PC-9 (cell line): Measurements from ENCODE around the gene ARHGAP18.

Experiments used
- EZH2 ChIP-seq: fragments of 200-600 bp; sonication (generic); IDR thresholded peaks from 2 replicates; pipeline ENCODE4 v1.8.0; 2017; ENCODE audit warnings: antibody characterized with exemption, low read depth
- TF ChIP-seq, protein P1 (sequence below): fragments of 200-600 bp; sonication (generic); conservative IDR thresholded peaks from 2 replicates; pipeline ENCODE4 v1.6.1; 2017; ENCODE audit warnings: mixed run types, antibody characterized with exemption, mild to moderate bottlenecking, moderate library complexity

GRCh38 chr6:129551486-129551885 lies 158.5 kb downstream of the ARHGAP18 start:
- TF ChIP-seq, protein P1, sequence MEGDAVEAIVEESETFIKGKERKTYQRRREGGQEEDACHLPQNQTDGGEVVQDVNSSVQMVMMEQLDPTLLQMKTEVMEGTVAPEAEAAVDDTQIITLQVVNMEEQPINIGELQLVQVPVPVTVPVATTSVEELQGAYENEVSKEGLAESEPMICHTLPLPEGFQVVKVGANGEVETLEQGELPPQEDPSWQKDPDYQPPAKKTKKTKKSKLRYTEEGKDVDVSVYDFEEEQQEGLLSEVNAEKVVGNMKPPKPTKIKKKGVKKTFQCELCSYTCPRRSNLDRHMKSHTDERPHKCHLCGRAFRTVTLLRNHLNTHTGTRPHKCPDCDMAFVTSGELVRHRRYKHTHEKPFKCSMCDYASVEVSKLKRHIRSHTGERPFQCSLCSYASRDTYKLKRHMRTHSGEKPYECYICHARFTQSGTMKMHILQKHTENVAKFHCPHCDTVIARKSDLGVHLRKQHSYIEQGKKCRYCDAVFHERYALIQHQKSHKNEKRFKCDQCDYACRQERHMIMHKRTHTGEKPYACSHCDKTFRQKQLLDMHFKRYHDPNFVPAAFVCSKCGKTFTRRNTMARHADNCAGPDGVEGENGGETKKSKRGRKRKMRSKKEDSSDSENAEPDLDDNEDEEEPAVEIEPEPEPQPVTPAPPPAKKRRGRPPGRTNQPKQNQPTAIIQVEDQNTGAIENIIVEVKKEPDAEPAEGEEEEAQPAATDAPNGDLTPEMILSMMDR: no peak
- no peak for TF ChIP-seq EZH2
